HEK293 (cell line): ENCODE data around the gene PDE4D.
"Not testable (repeated sequence)": the region's sequence is repeated elsewhere in the genome, so short reads cannot be mapped to it uniquely, and the experiment has no call there.

Experiments used
- CTCF ChIA-PET: fragments of 350-600 bp; formaldehyde crosslinking; extraction: SDS; loops from one replicate; lab custom pipeline; 2021; ENCODE audit warnings: antibody characterized with exemption; lab: Yijun Ruan, JAX
- POLR2A ChIA-PET: fragments of 300-600 bp; formaldehyde crosslinking; extraction: SDS; loops from one replicate; lab custom pipeline; 2020; ENCODE audit warnings: antibody characterized with exemption, inconsistent platforms; lab: Yijun Ruan, JAX
- H3K27ac ChIP-seq: fragments of 200-500 bp; sonication (Bioruptor generic); 2 replicates; pipeline ENCODE4 v1.5.1; 2014; ENCODE audit warnings: low read depth, low read length, control low read depth, inconsistent platforms; ENCODE audit errors: extremely low read depth
- H3K36me3 ChIP-seq, 2 experiments: fragments of 200-500 bp in 1 of 2; sonication (Bioruptor generic) in 1 of 2; 1 replicate in 1 of 2; 2 replicates in 1 of 2; pipeline ENCODE4 v1.5.1; 2014 to 2017; ENCODE audit warnings: inconsistent platforms in 2 of 2, low read length in 2 of 2; ENCODE audit not compliant: control insufficient read depth in 2 of 2, insufficient read depth in 1 of 2
- H3K4me1 ChIP-seq: fragments of 200-500 bp; sonication (Bioruptor generic); 2 replicates; pipeline ENCODE4 v1.5.1; 2014; ENCODE audit warnings: mild to moderate bottlenecking, low read length, inconsistent platforms; ENCODE audit not compliant: control insufficient read depth, insufficient read depth
- H3K4me3 ChIP-seq: 2 replicates; pipeline ENCODE4 v1.5.1; 2011; ENCODE audit warnings: low read depth, mild to moderate bottlenecking, control low read depth, low read length, moderate library complexity
- H3K9me3 ChIP-seq: fragments of 200-500 bp; sonication (Bioruptor generic); 2 replicates; pipeline ENCODE4 v1.5.1; 2014; ENCODE audit warnings: low read depth, low read length, inconsistent platforms; ENCODE audit not compliant: control insufficient read depth, insufficient read depth
- ATF2 ChIP-seq: fragments of 450-650 bp; formaldehyde crosslinking; IDR thresholded peaks from 2 replicates; pipeline ENCODE4 v1.5.1; 2016; ENCODE audit warnings: missing biosample characterization, missing genetic modification characterization, low read depth
- GLIS1 ChIP-seq: fragments of 450-650 bp; formaldehyde crosslinking; IDR thresholded peaks from 2 replicates; pipeline ENCODE4 v1.5.1; 2016; ENCODE audit warnings: missing biosample characterization, missing genetic modification characterization
- HIC1 ChIP-seq: fragments of 450-650 bp; formaldehyde crosslinking; IDR thresholded peaks from 2 replicates; pipeline ENCODE4 v1.5.1; 2016; ENCODE audit warnings: missing biosample characterization, missing genetic modification characterization
- HOXD13 ChIP-seq: sonication (generic); formaldehyde crosslinking; IDR thresholded peaks from 2 replicates; pipeline ENCODE4 v1.8.0; 2022; ENCODE audit warnings: missing genetic modification reagents, borderline replicate concordance
- MZF1 ChIP-seq: fragments of 450-650 bp; formaldehyde crosslinking; IDR thresholded peaks from 2 replicates; pipeline ENCODE4 v1.5.1; 2017; ENCODE audit warnings: missing biosample characterization, missing genetic modification characterization, borderline replicate concordance
- SP7 ChIP-seq: fragments of 450-650 bp; formaldehyde crosslinking; IDR thresholded peaks from 2 replicates; pipeline ENCODE4 v1.5.1; 2016; ENCODE audit warnings: missing biosample characterization, missing genetic modification characterization
- ZBTB1 ChIP-seq: fragments of 450-650 bp; formaldehyde crosslinking; IDR thresholded peaks from 2 replicates; pipeline ENCODE4 v1.5.1; 2016; ENCODE audit warnings: missing biosample characterization, missing genetic modification characterization
- ZBTB17 ChIP-seq: fragments of 450-650 bp; formaldehyde crosslinking; IDR thresholded peaks from 2 replicates; pipeline ENCODE4 v1.5.1; 2016; ENCODE audit warnings: missing biosample characterization, missing genetic modification characterization
- ZBTB20 ChIP-seq: fragments of 450-650 bp; formaldehyde crosslinking; IDR thresholded peaks from 2 replicates; pipeline ENCODE4 v1.5.1; 2016; ENCODE audit warnings: missing biosample characterization, missing genetic modification characterization
- ZBTB21 ChIP-seq: fragments of 450-650 bp; formaldehyde crosslinking; IDR thresholded peaks from 2 replicates; pipeline ENCODE4 v1.5.1; 2017; ENCODE audit warnings: missing biosample characterization, missing genetic modification characterization
- ZBTB44 ChIP-seq: fragments of 450-650 bp; IDR thresholded peaks from 2 replicates; pipeline ENCODE4 v1.5.1; 2018; ENCODE audit warnings: missing biosample characterization, mild to moderate bottlenecking, missing genetic modification characterization
- ZNF18 ChIP-seq: fragments of 450-650 bp; formaldehyde crosslinking; IDR thresholded peaks from 2 replicates; pipeline ENCODE4 v1.5.1; 2016; ENCODE audit warnings: missing biosample characterization, missing genetic modification characterization
- ZNF239 ChIP-seq: fragments of 450-650 bp; formaldehyde crosslinking; IDR thresholded peaks from 2 replicates; pipeline ENCODE4 v1.5.1; 2016; ENCODE audit warnings: missing biosample characterization, missing genetic modification characterization
- ZNF398 ChIP-seq: fragments of 450-650 bp; formaldehyde crosslinking; IDR thresholded peaks from 2 replicates; pipeline ENCODE4 v1.5.1; 2017; ENCODE audit warnings: missing biosample characterization, missing genetic modification characterization
- ZNF488 ChIP-seq: fragments of 450-650 bp; formaldehyde crosslinking; IDR thresholded peaks from 2 replicates; pipeline ENCODE4 v1.5.1; 2016; ENCODE audit warnings: missing biosample characterization, missing genetic modification characterization
- ZNF558 ChIP-seq: fragments of 450-650 bp; formaldehyde crosslinking; IDR thresholded peaks from 2 replicates; pipeline ENCODE4 v1.5.1; 2016; ENCODE audit warnings: missing biosample characterization, missing genetic modification characterization
- ZNF561 ChIP-seq: fragments of 450-650 bp; IDR thresholded peaks from 2 replicates; pipeline ENCODE4 v1.5.1; 2018; ENCODE audit warnings: missing biosample characterization, missing genetic modification characterization, borderline replicate concordance
- ZNF692 ChIP-seq: fragments of 450-650 bp; formaldehyde crosslinking; IDR thresholded peaks from 2 replicates; pipeline ENCODE4 v1.5.1; 2016; ENCODE audit warnings: missing biosample characterization, missing genetic modification characterization
- ZSCAN16 ChIP-seq: fragments of 450-650 bp; formaldehyde crosslinking; IDR thresholded peaks from 2 replicates; pipeline ENCODE4 v1.5.1; 2016; ENCODE audit warnings: missing biosample characterization, missing genetic modification characterization
- ZSCAN5A ChIP-seq: fragments of 450-650 bp; formaldehyde crosslinking; IDR thresholded peaks from 2 replicates; pipeline ENCODE4 v1.5.1; 2016; ENCODE audit warnings: missing biosample characterization, missing genetic modification characterization
- ZXDB ChIP-seq: fragments of 450-650 bp; formaldehyde crosslinking; IDR thresholded peaks from 2 replicates; pipeline ENCODE4 v1.5.1; 2016; ENCODE audit warnings: missing biosample characterization, missing genetic modification characterization

Gene PDE4D

GRCh38 chr5:59308685-59309084, 584.8 kb downstream of the PDE4D start:
- H3K36me3 ChIP-seq, H3K9me3 ChIP-seq, H3K4me3 ChIP-seq, POLR2A ChIA-PET, H3K27ac ChIP-seq: not testable (repeated sequence)
- peaks cover 20% of the 10 kb centered on the region for H3K4me1 ChIP-seq
- CTCF ChIA-PET: interaction anchor here (0.6 to 1.6 kb wide), 5 partner anchors 9 to 1697 kb away, joined by 3 to 7 read pairs (median 4); no protein-coding TSS in a partner anchor
- 0 out of 2 replicates have a peak, but pooled peaks have one; percentile 10 for TF ChIP-seq GLIS1 (tag by site-specific recombination)

GRCh38 chr5:59303289-59303716, 590.2 kb downstream of the PDE4D start:
- CTCF ChIA-PET, POLR2A ChIA-PET, H3K9me3 ChIP-seq: not testable (repeated sequence)
- TF ChIP-seq ZNF561 (tag by site-specific recombination) (peak; percentile 78; the same call in 1 of the 2 replicates), HOXD13 (CRISPR knock-in tag) (peak; percentile 99), ZXDB (tag by site-specific recombination) (peak; percentile 97), ZBTB20 (tag by site-specific recombination) (0 out of 2 replicates have a peak, but pooled peaks have one; percentile 4), SP7 (tag by site-specific recombination) (peak; percentile 94), ZNF558 (tag by site-specific recombination) (peak; percentile 53; the same call in 1 of the 2 replicates), ZNF488 (tag by site-specific recombination) (peak; percentile 85; the same call in 1 of the 2 replicates), ZNF692 (tag by site-specific recombination) (peak; percentile 31), ZBTB21 (tag by site-specific recombination) (peak; percentile 37; the same call in 1 of the 2 replicates), ATF2 (tag by site-specific recombination) (peak; percentile 47; the same call in 1 of the 2 replicates), ZSCAN16 (tag by site-specific recombination) (0 out of 2 replicates have a peak, but pooled peaks have one; percentile 58), ZBTB1 (tag by site-specific recombination) (peak; percentile 28; the same call in 1 of the 2 replicates), ZSCAN5A (tag by site-specific recombination) (0 out of 2 replicates have a peak, but pooled peaks have one; percentile 47), ZNF239 (tag by site-specific recombination) (0 out of 2 replicates have a peak, but pooled peaks have one; percentile 63), HIC1 (peak; percentile 82), ZNF398 (peak; percentile 69), ZBTB17 (tag by site-specific recombination) (peak; percentile 84), MZF1 (peak; percentile 58), ZNF18 (tag by site-specific recombination) (peak; percentile 81), ZBTB44 (peak; percentile 80; the same call in 1 of the 2 replicates)

More at GRCh38 chr5:59303289-59303716, 590.2 kb downstream of the PDE4D start:
- peaks cover 20% of the 10 kb centered on the region for H3K4me1 ChIP-seq
- H3K36me3 ChIP-seq, H3K4me3 ChIP-seq: not testable (repeated sequence)
- peak overlapping the region; percentile 5; the same call in 1 of the 2 replicates for H3K27ac ChIP-seq
